Measurements from ENCODE around the gene ITGB7. TPM values are rescaled to one million over a fixed set of nuclear protein-coding genes. Genes with fewer than 3 reads are reported as not detected.

The ITGB7 gene
- total and polyA plus RNA-seq, 9 of the 15 experiments (the other 6 are each of a cell fraction or from before 2014, with no cell fraction given) = 0.06 to 2.0 (median 0.67) TPM

DNA sequence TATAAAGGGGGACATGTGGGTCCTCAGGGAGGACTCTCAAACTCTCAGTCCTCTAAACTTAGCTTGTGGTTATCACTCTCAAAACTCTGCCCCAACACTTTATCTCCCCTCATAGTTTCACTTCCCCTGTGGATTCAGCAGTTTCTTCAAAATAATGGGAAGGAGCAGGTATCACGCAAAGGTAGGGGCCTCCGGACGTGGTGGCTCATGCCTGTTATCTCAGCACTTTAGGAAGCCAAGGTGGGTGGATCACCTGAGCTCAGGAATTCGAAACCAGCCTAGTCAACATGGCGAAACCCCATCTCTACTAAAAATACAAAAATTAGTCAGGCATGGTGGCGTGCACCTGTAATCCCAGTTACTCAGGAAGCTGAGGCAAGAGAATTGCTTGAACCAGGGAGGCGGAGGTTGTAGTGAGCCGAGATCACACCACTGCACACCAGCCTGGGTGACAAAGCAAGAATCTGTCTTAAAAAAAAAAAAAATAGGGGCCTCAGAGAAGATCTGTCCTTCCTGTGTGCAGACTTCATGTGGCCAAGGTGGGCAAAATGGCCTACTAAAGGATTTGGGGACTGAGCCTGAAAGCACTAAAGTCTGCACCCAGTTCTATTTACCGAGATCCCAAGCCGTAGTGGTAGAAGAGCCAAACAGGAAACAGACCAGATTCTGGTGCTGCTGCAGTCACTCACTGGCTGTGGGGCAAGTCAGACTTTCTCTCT is 6.4 kb downstream of the ITGB7 start (continued):
- TF ChIP-seq PHB2 (IDR thresholded peaks at IDR 0.05; ENCODE audit: low read depth) = no peak
- peak; percentile 30 for TF ChIP-seq MAFG (tag; conservative IDR thresholded peaks at IDR 0.05)
- TF ChIP-seq SREBF1 (IDR thresholded peaks at IDR 0.05; ENCODE audit: borderline replicate concordance, low read depth, low read length) = no peak
- TF ChIP-seq C11orf30 (IDR thresholded peaks at IDR 0.05; ENCODE audit: low read depth) = peak; percentile 76; the same call in 1 of the 2 replicates
- TF ChIP-seq GATAD2B (IDR thresholded peaks at IDR 0.05; ENCODE audit: borderline replicate concordance) = no peak
- TF ChIP-seq ETV6 (IDR thresholded peaks at IDR 0.05; ENCODE audit: borderline replicate concordance in 1 of 2, low read depth in 2 of 2, low read length in 1 of 2) = no peak
- no peak for TF ChIP-seq ETV6 (CRISPR knock-in tag; IDR thresholded peaks at IDR 0.05; ENCODE audit: borderline replicate concordance)
- TF ChIP-seq ETV1 (tag; conservative IDR thresholded peaks at IDR 0.05; ENCODE audit: low read depth) = 0 out of 2 replicates have a peak, but pooled peaks have one; percentile 17
- TF ChIP-seq, protein P1, sequence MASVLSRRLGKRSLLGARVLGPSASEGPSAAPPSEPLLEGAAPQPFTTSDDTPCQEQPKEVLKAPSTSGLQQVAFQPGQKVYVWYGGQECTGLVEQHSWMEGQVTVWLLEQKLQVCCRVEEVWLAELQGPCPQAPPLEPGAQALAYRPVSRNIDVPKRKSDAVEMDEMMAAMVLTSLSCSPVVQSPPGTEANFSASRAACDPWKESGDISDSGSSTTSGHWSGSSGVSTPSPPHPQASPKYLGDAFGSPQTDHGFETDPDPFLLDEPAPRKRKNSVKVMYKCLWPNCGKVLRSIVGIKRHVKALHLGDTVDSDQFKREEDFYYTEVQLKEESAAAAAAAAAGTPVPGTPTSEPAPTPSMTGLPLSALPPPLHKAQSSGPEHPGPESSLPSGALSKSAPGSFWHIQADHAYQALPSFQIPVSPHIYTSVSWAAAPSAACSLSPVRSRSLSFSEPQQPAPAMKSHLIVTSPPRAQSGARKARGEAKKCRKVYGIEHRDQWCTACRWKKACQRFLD (CRISPR knock-in tag; IDR thresholded peaks at IDR 0.05) = peak; percentile 50; the same call in 1 of the 2 replicates
